ENCODE data around the gene DVL3.

GRCh38 chr3:184169896-184170875 is 15.0 kb downstream of the DVL3 start:
- no peak for TF ChIP-seq CTCF (optimal IDR thresholded peaks at IDR 0.05 in 1 of 3, IDR thresholded peaks at IDR 0.05 in 1 of 3, conservative IDR thresholded peaks at IDR 0.05 in 1 of 3; ENCODE audit: extremely low read depth in 1 of 3, insufficient read depth in 2 of 3, low read length in 3 of 3)
- TF ChIP-seq EZH2 (IDR thresholded peaks at IDR 0.05; ENCODE audit: low read length) = no peak
